Eye (tissue), 1 donor: ENCODE results near the gene CACNA1C.

Experiments used
- DNase-seq: peaks from one replicate; pipeline ENCODE4 v3.0.0-alpha.2; 2015

CACNA1C gene

GRCh38 chr12:2172491-2173214, 119.9 kb downstream of the CACNA1C start:
- DNase-seq = no peak

GRCh38 chr12:2173971-2174370, 121.2 kb downstream of the CACNA1C start:
- no peak for DNase-seq

GRCh38 chr12:2177003-2177402, 124.2 kb downstream of the CACNA1C start:
- DNase-seq = no peak

DNA sequence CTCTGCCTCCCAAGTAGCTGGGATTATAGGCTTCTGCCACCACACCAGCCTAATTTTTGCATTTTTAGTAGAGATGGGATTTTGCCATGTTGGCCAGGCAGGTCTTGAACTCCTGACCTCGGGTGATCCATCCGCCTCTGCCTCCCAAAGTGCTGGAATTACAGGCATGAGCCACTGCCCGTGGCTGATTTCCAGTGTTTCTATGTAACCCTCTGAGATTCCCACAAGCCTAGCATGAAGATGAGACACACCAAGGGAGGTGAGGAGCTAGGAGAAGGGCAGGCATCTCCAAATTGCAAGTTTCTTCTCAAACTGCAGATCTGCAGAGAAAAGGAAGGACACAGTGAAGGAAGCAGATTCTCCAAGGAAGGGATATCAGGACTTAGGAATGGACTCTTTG, 125.0 kb downstream of the CACNA1C start:
- no peak for DNase-seq

DNA sequence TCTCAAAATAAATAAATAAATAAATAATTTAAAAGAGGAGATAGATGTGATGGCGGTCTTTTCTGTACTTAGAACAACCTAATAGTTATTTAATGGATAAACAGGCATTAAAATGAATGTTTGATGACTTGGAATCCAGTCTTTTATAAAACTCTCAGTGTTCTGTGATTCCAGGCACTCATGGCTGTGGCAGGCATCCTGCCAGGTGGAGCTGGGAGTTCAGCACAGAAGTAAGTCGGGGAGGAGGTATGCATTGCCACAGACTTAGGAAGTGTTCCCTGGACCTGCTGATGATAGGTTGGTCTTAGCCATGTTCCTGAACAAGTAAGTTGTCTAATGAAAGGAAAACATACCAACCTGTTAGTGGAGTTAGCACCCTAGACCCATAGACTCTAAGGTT, 126.3 kb downstream of the CACNA1C start:
- no peak for DNase-seq

GRCh38 chr12:2179953-2180736, 127.4 kb downstream of the CACNA1C start:
- no peak for DNase-seq

GRCh38 chr12:2180737-2181082, 127.9 kb downstream of the CACNA1C start:
- DNase-seq = no peak

GRCh38 chr12:2183556-2184541, 131.1 kb downstream of the CACNA1C start:
- peak; percentile 75 for DNase-seq

DNA sequence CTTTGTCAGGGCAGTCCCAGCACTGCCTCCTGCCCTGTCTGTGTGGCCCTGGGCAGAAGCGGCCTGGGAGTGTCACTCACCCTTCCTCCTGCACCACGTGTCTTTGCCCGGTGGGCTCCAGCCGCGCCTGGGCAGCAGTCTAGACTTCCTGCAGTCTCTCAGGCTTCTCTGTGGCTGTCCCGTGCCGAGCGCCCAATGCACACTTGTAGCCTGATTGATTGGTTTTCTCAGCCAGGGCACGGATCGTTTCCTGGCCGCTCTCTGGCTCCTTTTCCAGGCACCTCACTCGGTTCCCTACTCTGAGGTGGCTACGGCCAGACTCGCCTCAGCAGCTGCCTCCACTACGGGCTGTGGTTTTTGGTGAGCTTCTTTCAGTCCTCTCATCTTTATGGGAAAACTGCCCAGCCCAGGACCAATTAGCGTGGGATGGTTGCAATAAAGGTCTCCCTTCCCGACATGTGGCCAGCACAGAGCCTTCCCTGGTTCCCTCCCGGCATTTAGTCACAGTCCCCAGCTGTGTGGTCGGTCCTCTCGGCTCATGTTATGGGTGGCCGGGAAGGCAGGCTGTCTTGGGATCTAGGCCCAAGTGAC, 133.1 kb downstream of the CACNA1C start:
- DNase-seq = no peak

DNA sequence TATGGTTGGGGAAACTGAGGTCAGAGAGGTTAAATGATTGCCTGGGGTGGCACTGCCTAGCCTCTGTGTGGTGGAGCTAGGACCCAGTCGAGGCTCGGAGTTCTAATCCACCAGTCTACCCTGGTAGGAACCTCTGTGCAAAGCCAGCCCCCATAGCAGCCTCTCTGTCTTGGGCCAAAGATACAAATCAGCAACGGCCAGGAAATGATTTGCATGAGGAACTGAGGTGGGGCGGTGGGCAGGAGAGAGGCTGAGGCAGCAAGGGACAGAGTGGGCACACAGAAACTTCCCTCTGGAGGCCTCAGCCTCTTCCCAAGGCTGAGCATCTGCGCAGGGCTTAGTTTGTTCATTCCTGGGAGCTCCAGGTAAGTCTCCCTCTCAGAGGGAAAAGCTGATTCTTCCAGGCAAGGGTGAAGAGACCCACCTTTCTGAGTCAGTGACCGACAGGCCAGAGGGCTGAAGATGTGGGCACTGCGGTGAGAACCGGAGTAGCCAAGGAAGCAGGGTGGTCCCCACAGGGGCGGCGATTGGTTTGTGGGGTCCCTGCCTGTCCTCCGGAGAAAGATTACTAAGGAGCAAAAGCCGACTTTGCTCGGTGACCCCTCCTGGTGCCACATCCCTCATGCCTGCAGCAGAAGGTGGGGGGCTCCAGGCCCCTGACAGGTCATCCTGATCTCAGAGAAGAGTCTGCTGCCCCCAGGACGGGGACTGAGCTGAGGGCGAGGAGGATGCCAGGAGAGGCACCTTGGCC, 134.6 kb downstream of the CACNA1C start:
- no peak for DNase-seq

DNA sequence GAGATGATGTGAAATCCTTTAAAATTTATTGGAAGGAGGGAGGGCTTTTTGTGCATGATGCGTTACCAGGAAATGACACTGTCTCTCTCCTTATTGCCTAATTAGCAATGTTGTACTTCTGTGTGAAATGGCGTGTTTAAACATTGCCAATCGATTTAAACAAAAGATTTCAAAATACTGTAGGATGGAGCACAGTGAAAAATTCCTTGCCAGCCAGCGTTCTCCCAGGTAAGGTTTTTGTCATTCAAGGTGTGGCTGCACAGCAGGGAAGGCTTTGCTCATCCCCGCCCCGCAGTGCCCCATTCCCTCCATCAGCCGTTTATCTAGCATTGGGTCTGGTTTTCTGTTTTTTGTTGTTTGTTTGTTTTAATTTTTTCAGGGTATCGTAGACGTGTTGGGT, 137.3 kb downstream of the CACNA1C start:
- no peak for DNase-seq

DNA sequence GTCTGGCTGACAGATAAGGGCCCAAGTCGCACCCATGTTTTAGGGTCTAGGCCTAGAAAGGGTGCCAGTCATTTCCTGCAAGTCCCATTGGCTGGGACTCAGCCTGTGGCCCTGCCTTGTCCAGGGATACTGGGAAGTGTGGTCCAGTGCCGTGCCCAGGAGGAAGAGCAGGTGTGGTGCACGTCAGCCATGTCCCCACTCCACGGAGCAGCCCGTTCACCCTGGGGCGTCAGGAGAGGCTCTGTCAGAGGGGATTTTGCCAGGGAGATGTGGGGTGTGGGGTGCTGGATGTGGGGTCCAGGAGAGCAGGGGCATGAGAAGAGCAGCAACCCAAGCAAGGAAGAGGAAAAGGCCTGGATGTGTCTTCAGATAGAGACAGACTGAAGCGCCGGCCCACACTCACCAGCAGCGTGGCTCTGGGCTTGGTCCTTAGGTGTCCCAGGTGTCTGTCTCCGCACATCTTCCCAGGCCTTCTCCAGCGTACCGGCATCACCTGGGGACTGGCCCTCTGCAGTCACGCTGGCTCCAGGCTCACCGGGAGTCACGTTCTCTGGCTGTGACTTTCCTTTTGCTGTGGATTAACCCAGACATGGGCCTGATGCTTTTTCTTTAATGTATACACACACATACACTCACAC, 138.2 kb downstream of the CACNA1C start:
- no peak for DNase-seq

GRCh38 chr12:2191534-2192153, 138.9 kb downstream of the CACNA1C start:
- no peak for DNase-seq

DNA sequence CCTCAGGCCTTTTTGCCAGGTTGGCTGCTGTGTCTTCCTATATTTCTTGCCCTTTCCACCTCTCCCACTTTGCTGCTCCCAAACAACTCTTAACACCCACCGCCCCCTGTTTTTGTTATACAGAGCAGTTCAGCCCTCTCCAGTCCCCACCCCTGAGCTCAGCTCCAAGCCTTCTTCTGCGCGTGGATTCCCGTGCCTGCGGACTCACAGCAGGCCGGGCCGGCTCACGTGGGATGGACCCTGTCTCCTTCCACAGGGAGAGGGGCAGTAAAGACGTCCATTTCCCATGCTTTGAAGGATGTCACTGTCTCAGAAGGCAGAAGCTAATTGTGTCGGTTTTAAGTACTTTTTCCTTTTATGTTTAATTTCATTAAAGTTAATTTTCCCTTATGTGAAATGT, 139.4 kb downstream of the CACNA1C start:
- no peak for DNase-seq

GRCh38 chr12:2194060-2194459, 141.3 kb downstream of the CACNA1C start:
- no peak for DNase-seq

- no peak for DNase-seq
These were observed 141.8 kb downstream of the CACNA1C start for GRCh38 chr12:2194571-2194970.

DNA sequence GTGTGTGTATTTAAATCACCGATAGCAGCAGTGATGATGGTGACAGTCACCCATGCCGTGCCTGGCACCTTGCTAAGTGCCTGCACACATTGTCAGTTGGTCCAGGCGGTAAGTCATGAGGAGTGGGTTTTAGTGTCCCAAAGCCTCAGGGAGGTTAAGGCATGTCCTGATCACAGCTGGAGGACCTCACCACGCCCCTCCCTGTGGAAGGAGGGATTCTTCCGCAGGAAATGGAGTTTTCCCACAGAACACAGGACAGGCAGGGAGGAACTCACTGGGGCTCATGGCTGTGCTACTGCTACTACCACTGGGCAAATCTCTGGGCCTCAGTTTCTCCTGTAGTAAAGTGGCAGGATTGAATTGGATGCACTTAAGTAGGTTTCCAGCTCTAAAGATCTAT, 142.3 kb downstream of the CACNA1C start:
- DNase-seq = no peak

- peak; percentile 41 for DNase-seq
These were observed 145.3 kb downstream of the CACNA1C start for GRCh38 chr12:2198005-2198501.

DNA sequence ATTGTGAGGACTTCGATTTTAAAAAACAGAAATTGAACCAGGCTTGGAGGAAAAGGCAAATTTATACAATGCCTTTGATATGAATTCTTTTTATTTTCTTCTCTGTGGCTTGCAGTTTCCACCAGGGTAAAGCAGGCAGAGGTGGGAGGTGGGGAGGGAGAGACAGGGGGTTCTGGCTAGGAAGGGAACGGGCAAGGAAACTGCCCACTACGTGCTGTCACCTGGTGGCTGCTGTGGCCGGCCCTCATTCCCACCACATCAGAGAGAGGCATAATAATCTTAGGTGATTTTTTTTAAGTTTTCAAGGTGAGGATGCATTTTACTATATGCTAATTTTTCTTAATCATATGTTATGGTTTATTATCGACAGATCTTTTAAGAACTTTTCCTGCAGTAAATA, 145.8 kb downstream of the CACNA1C start:
- DNase-seq = no peak

DNA sequence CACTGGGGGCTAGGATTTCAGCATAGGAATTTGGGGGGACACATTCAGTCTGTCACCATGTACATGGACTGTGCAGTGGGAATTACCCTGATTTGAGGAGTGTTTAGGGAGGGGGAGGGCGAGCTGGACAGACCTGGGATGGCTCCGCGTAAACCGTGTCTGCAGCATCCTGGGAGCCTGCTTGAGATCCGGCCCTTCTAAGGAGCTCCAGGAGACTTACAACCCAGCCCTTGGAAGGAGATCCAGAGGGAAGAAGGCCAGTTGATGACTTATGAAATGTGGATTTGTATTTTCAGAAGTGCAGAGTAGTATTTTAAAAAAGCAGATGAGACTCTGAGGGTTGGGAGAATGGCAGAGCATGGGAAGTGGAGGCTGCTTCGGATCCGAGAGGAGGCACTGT, 153.2 kb downstream of the CACNA1C start:
- DNase-seq = no peak
